ENCODE measurements around the gene EHD3.

Gene EHD3

DNA sequence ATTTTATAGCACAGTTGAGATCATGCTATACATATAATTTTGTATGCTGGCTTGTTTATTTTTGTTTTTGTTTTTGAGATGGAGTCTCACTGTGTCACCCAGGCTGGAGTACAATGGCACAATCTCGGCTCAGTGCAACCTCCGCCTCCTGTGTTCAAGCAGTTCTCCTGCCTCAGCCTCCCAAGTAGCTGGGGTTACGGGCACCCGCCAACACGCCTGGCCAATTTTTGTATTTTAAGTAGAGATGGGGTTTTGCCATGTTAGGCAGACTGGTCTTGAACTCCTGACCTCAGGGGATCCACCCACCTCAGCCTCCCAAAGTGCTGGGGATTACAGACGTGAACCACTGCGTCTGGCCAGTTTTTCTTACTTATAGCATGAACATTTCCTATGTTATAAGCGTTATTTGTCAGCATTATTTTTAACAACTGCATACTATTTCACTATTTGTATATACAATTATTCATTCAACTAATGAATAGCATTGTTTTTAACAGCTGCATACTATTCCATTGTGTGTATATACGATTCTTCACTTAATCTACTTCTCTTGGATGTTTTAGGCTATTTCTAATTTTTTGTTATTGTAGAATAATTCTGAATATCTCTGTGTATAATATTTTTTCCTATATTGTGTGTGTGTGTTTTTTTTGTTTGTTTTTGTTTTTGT is 3.5 kb downstream of the EHD3 start:
- no peak for DNase-seq (ENCODE audit: low spot score)

DNA sequence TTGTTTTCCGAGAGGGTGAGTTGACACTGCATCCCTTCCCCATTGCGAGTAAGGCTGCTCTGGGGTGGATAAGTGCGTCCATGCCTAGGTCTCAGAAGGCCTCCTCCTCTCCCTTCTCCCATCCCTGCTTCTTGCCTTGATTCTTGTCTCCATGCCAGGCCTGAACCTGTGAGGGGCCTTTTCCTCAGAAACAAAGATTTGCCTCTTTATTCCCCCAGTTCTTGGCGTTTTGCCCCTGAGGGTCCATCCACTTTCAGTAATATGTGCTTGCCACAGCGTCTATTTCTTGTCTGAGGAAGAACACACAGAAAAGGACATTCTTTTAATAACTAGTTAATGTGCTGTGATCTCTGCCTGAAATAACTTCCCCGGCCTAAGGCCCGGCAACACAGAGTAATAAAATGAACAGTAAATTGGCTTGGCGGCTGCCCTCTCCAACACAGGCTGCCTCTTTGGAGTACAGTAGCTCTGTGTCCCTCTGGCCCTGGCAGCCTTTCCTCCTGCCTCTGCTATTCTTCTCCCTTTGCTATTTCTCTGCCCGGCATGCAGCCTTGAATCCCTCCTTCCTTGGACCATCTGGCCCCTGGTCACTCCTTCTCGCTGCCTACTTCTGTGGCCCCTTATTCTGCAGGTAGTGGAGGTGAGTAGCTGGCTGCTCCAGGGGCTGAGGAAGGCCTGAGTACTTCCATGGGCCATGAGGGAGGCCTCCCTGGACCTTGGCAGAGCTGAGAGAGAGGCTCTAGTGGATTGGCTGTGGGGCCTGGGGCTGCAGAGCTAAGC is 4.4 kb downstream of the EHD3 start:
- DNase-seq (ENCODE audit: low spot score), result no peak

DNA sequence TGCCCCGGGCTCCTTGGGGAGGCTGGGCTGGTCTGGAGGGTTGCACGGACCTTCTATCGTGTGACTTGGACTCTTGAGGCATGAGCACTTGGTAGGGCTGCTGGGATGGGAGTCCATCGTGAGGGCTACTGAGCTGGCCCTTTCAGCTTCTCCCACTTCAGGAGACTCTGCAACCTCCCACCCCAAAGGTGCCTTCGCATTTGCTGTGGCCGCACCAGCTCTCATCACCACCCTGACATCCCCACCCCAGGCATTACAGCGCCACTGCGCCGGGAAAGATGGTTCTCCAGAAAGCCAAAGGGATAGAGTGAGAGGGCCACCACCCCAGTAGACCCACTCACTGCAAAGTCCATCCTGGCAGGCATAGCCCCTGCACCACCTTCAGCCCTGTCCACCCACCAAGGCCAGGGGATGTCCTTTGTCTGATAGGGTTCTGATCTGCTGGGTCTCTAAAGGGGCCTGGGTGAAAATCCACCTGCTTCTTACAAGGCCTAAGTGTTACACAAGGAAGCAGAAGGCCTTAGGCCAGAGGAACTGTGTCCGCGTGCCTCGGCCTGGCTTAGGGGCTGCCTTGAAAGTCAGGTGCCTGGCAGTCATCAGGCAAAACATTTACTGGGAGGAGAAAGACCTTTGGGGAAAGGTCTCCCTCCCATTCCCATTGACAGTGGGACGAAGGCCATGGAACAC is 5.1 kb downstream of the EHD3 start:
- no peak for DNase-seq (ENCODE audit: low spot score)

DNA sequence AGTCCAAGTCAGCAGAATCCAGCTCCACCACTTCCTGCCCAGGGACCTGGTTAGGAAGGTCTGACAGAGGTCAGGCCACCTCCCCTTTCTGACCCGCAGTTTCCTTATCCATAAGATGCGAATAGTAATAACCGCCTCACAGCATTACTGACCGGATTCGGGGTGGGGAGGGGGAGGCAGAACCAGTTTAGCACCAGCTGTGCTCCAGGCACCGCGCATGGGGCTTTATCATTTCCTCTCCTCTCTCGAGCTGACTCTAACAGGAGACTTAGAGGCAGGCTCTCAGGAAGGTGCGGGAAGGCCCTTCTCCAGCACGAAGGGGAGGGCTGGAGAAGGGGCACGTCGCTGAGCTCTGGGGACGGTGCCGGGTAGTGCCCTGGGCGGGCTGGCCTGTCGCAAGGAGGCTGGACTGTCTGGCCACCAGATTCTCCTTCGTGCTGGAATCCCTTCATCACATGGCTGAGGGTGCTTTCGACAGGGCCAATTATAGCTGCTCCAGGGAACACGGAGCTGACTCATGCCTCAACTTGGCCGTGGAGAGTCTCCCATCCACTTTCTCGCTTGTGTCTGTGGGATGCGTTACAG is 5.7 kb downstream of the EHD3 start:
- DNase-seq (ENCODE audit: low spot score), result no peak

DNA sequence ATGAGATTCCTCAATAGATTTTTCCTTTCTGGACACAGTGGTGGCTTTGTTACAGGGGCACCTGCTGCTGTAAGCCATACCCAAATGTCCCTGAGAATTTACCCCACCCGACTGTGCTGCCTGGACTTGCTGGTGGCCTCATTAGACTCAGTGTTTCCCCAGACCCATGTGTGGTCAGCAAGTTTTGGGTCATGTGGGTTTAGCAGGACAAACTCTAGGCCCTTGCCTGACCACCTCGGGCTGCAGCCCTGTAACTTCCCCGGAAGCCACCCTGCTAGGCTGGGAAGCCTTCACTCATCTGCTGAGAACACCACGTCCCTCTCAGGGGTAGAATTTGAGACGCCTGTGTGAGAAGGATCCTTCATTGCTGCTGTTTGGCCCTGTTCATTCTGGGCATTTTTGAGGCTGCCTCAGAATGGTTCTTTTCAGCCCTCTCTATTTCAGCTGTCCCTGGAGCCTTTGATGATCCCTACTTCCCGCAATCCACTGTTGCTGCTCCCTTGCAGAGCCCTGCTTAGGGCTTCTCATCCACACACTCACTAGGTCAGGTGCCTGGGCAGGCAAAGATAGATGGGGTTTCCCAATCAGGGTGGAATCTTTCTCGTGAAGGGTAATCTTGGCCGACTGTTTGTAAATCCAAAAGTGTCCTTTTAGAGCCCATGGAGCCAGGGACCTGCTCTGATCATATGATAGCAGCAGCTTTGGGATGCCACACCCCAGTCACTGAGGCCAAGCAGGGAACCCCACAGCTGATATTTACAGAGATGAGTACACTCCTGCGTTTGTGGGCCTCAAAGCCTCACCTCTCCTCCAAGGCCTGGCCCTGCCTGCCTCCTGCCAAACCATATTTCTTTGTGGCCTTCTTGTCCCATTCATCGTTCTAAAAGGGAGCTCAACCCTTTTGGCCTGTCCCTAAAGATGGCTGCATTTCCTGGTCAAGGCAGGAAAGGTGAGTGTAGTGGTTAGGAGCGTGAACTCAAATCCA is 6.7 kb downstream of the EHD3 start:
- no peak for DNase-seq (ENCODE audit: low spot score)

DNA sequence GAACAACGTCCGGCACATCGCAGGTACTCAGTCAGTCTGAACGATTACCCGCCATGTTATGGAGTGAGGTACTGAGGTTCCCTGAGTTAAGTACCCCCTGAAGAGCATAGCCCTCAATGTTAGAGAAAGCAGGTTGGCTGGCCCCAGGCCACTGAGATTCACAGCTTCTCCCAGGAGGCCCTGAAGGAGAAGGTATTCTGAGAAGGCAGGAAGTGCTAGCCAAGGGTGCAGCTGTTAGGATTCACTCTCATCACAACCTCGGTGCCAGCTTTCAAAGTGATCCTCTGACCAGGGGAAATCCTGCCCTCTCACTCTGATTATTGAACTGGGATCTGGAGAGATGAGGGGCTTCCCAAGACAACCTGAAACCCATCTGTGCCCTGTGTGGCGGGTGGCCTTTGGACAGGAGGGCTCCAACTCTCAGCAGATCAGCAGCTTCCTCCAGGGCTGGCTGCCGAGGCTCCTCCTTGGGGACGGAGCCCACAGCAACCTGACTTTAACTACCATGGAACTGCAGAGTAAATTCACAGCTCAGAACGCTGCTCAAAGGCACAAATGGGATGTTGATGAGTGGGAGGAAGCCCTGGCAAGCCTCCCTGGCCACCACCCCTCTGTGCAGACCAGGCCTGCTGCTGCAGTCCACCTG is 7.8 kb downstream of the EHD3 start:
- no peak for DNase-seq (ENCODE audit: low spot score)

DNA sequence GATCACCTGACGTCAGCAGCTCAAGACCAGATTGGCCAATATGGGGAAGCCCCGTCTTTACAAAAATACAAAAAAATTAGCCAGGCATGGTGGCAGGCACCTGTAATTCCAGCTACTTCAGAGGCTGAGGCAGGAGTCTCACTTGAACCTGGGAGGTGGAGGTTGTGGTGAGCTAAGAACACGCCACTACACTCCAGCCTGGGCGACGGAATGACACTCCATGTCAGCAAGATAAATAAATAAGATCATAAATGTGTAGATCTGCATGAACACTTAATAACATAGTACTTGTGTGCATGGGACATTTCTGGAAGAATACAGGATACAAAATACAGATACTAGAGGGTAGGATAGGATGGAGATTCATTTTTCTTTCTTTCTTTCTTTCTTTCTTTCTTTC is 9.1 kb downstream of the EHD3 start:
- no peak for DNase-seq (ENCODE audit: low spot score)

DNA sequence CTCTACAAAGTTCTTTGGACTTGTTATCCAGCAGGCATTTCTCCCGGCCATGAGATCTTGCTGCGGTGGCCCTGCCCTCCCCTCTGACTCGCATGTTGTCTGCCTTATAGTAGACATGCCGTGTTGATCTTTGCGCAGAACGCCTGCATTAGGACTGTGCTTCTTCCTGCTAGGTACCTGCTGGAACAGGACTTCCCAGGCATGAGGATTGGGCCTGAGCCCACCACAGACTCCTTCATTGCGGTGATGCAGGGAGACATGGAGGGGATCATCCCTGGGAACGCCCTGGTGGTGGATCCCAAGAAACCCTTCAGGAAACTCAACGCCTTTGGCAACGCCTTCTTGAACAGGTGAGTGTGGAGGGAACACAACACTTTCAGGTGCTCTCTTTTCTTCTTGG is 10.1 kb downstream of the EHD3 start:
- no peak for DNase-seq (ENCODE audit: low spot score)

DNA sequence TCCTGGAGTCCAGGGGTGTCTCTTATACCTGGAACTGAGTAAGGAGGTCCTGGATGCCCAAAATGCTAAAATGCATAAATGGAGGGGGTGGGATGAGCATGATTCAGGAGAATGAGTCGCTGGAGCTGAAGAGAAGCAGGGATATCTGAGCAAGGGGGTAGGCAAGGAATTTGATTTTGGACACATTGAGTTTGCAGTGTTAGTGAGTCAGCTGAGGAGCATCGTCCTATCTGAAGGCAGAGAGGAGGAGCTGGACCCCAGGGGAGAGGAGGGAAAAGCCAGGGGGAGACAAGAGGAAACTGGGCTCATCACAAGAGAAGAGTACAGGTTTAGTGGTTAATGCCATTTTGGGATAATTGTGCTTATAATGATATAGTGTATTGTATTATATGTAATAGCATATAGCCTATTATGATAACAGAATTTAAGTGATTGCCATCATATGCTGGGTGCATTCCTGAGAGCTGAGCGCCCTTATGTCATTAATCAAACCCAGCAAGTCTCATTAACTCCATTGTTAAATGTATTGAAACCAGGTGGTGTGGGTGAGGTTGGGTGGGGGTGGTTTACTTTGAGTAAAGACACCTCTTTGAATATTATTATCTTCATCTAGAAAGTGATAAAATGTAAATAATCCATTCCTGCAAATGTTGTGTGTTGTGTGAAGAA is 12.4 kb downstream of the EHD3 start:
- DNase-seq (ENCODE audit: low spot score), result no peak

DNA sequence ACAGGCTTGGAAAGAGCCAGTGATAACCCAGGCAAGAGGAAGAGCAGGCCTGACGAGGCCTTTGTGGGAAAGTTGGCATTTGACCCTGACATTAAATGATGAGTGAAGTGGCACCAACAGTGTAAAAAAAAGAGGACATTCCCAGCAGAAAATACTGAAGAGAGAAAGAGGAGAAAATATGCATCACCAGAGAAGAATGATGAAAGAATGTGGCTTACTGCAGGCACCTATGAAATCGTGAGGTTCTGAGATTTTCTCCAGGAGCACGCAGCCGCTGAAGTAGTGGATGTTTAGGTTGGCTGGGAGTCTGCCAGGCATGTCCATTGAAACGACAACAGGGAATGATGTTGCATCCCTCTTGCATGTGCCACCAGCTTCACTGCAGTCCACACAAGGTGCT is 13.8 kb downstream of the EHD3 start:
- DNase-seq (ENCODE audit: low spot score), result no peak

DNA sequence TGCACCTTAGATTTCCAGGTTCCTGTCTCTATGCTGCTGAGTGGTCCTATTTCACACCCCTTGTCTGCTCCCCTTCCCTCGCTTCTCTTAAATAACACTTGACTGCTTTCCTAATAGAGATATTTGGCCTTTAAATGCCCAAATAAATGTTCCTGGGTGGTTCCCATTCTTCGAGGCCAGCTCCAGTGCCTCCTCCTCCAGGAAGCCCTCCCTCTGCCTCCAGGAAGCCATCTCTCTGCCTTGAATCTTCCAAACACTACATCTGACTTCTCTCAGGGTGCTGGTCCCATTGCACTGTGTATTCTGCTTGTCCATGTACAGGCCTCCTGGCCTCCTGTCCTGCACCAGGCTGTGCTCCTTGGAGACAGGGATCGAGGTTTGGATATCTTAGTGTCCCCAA is 14.2 kb downstream of the EHD3 start:
- no peak for DNase-seq (ENCODE audit: low spot score)

DNA sequence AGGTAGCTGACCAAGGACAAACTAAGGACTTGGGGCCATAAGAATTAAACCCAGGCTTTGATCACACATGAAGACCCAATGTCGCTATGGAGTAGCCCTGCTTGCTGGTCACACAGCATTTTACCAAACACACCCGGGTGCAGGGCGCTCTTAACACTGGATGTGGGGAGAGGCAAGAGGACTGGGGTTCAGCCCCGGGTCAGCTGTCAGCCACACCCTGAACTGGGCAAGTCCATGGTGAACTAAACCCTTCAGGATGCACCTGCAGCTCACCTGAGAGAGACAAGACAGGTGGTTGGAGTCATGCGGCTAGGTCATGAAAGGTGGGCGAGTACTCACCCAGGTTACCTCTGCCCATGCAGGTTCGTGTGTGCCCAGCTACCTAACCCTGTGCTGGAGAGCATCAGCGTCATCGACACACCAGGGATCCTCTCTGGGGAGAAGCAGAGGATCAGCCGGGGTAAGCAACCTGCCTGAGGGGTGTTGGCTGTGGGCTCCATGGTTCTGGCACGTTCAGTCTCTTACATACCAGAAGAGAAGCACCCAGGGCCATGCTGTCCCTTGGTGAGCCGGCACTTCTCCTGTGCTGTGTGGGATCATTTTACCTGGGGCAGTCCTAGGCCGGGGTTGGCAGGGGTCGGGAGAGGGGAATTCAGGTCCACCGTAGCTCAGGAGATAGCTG is 15.2 kb downstream of the EHD3 start:
- no peak for DNase-seq (ENCODE audit: low spot score)

DNA sequence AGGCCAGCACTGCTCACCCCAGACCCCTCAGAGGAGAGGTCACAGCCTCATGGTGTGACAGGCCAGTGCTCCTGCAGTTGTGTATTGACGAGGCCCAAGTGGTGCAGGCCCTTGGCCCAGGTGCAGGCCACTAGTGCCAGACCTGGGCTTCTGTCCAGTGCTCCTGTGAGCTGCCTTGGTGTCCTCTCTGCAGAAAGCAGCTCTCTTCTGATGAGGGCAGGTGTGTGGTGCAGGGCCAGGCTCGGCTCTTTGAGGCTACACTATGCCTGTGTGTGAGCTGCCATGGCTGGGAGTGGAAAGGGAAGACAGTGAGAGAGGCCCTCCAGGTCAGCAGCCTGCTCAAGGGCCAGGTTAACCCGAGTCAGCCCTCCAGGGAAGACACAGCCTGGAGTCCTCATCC is 17.1 kb downstream of the EHD3 start:
- DNase-seq (ENCODE audit: low spot score), result no peak

DNA sequence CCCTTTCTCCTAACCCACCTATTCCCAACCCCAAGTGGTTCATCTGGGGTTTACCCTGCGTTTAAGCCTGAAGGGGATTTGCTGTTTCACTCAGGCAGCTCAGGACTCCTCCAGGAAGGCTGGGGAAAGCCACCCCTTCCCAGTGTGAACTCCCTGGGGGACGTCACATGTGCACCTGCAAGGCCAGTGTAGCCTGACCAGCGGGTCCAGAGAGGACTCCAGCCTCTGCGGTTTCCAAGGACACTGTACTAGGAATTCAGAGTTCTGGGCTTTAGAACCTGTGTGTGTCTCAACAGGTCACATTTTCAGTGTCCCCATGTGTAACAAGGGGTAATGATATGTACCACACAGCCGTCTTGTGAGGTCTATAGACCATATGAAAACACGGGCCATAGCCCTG is 17.9 kb downstream of the EHD3 start:
- DNase-seq (ENCODE audit: low spot score), result no peak

DNA sequence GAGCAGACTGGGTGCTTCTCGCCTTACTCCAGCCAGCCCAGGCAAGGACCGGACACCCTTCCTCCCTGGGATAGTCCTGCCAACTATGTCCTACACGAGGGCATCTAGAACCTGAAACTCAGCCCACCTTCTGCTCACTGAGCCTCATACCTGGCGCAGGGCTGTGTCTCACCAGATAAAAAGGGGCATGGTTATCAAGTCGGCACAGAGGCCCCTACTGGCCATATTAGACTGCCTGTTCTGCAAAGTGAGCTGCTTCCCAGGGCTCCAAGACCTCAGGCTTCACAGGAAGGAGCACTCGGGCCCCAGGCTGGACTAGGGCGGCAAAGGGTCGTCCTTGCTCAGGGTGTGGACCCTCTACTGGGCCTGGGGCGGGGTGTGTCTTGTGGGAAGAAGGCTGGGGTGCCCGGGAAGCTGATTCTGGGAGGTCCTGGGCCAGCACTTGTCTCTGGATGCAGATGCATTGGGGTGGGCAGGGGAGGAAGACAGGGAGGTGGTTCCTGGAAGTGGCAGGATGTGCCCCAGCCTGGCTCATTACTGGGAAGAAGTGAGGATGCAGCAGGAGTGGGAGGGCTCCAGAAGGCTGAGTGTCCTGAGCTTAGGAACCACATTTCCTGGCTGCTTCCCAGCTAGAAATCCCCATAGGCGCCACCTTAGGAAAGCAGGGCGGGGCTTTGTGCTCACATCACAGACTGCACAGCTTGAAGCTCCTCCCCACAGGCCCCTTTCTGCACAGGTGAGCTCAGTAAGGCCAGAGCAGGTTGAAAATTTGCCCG is 19.6 kb downstream of the EHD3 start:
- DNase-seq (ENCODE audit: low spot score), result peak; percentile 17

DNA sequence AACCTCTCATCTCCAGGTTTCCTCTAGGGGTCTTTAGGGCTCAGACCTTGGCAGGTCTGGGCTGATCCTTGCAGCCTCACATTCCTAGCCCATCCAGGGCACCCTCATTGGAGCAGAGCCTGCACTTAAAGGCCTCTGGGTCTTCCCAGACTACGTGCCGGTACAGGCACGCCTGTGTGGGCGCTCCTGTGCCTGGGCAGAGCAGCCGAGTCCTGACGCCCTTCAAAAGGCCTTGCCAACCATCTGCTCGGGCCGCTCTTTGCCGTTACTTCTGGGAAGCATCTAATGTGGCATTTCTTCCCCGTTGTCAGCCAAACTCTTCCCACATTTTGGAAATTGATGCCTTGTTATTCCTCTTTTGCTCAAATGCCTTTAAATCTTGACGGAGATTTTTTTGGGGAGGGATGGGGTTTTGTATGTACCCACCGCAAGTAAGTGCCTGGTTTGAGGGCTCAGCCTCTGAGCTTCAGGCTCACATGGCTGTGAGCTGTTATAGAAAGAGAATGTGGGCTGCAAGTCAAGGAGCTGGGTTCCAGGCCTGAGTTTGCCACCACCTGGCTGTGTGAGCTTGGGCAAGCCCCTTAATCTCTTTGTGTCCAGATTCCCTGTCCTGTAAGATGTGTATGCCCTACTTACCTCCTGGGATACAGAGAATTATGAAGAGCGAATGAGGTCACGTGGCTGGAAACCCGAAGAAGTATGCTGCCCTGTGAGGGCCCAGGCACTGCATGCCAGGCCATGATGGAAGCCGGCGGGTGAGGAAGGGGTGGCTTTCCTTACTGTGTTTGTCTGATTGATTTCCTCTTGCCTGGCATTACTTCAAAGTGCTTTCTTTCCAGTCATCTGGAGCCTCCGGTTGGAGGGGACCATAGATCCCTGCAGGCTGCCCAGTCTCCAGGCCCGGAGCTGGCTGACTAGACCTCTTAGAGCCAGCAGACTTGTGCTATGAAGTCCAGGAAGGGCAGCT is 20.6 kb downstream of the EHD3 start:
- no peak for DNase-seq (ENCODE audit: low spot score)

DNA sequence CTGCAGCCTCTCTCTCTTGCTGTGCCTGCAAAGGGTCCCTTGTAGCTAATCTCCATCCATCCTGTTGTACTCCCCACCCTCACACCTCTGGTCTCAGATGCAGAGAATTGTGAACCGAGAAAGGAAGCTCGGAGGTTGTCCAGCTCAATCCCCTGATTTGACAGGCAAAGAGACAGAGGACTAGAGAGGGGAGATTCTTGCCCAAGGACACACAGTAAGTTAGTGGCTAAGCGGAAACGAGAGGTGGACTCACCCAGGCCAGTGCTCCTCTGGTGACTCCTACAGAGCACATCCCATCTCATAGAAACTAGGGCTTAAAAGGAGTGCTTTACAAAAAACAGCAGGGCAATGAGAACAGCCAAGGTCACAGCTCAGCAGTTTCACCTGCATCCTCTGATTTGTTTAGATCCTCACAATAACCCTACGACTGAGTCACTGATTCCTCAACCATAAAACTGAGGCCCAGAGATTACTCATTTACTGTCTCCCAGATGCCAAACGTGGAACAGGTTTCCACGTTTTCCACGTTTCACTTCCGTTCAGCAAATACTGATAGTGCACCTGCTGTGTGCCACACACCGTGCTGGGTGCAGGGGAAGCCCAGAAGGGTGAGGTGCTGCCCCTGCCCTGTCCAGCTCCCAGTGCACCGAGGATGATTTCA is 22.1 kb downstream of the EHD3 start:
- peak; percentile 68 for DNase-seq (ENCODE audit: low spot score)
